Cardiac septum (tissue), 1 donor: ENCODE measurements around the gene CAVIN3. TPM values are rescaled to one million over a fixed set of nuclear protein-coding genes. Genes with fewer than 3 reads are reported as not detected.
A peak's percentile ranks its signal among the peaks of the same experiment; 100 is the strongest.

Experiments
- DNase-seq: peaks from one replicate; pipeline ENCODE4 v3.0.0-alpha.2; 2020; ENCODE audit warnings: low spot score
- intact Hi-C: fragments of 100-400 bp; cut with DNase I; formaldehyde crosslinking; loops from one replicate; pipeline ENCODE4 v1.14.0; 2022
- long read RNA-seq: library from polyadenylated mRNA; unstranded; transcript quantifications from one replicate; pipeline ENCODE4 v2.0.0, GENCODE V29; 2021
- total RNA-seq: library from RNA; stranded (reverse); fragmentation: NEBNext Ultra II Directional; extraction: Animal tissue kit (Norgen Biotek cat#: 25700); gene quantifications from one replicate; pipeline ENCODE4 v1.2.1, GENCODE V29; 2021
- donor health status: DM: no; HTN: no; CAD: no.

Gene CAVIN3
- 77.6 TPM for total RNA-seq
- long read RNA-seq, transcript CAVIN3-201 (2 exons, 1,174 nt): major isoform, 120 of 131 reads
- long read RNA-seq, partial matches to known transcripts: 0 of 131 reads
- long read RNA-seq, other reads (novel, unspliced or antisense): 6 of 131 reads

DNA sequence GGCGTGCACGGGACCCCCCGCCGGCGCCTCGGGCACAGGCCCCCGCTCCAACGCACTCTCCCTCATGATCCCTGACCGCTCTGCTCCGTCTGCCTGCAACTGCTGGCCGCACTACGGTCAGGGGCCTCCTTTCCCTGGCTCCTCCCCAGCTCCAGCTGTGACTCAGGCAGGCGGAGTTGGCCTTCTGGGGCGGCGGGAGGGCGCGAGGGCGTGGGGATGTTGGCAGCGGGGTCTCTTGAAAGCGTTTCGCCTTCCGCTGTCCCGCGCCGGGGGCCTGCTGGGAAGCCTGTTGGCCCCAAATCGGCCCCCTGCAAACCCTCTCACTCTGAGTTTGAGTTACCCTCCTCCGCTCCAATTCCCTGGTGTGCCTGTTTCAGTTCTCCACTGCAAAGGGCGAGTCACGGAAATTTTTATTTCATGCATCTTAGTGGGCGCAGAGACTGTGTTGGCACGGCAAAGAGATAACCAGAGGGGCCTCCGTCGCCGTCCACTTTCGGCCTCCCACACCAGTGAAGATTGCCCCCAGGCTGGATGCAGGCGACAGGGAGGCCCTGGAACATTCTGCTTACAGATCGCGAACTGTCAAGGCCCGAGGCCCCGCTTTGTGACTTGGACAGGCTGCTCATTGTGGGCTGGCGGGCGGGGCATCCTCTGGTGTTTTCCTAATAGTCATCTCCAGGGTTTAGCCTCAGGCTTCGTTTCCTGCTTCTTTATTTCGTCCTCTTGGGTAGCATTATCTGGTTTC is at the start of gene CAVIN3:
Gene CAVIN3, minus strand, starts transcription at position 91 of the 745 bp plus-strand sequence. Its CDS starts 25 bp downstream, at position 66.
- intact Hi-C loops: no loop called here

GRCh38 chr11:6365659-6366058 is 45.4 kb upstream of the CAVIN3 start:
- no peak for DNase-seq
- intact Hi-C loops: no loop called here

More for the DNA sequence above, at the start of gene CAVIN3:
- DNase-seq: peak; percentile 93

GRCh38 chr11:6362873-6363678 is 42.8 kb upstream of the CAVIN3 start:
- peak; percentile 89 for DNase-seq
- intact Hi-C loops: loop anchor here (1.0 to 5.0 kb wide), 2 partner anchors 44 to 341 kb away; no protein-coding TSS in a partner anchor

DNA sequence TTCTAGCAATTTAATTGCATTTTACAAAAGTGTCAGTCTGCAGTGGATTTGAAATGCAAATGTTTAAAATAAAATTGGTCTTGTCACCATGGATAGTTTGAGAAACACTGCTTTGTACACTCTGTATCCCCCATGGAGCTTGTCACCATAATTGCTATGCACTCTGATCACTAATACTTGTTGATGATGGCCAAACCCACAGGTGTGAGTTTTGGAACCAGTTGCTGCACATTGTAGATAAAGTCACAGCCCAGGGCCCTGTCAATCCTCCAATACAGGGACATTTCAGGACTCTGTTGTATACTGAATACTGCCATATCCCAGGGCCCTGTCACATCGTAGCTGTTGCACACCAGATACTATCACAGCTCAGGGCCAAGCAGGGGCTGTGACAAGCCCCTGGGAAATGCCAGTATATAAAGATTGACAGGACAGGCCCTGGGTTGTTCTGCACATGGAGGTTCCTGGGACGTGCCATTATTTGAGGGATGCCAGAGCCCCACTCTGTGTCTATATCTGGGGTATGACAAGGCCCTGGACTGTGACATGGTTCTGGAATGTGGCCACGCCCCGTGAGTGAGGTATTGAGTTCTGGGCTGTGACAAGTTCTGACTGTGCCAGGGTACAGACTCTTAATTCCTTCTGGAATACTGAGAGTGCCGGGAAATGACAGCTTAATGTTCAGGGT is 42.0 kb upstream of the CAVIN3 start:
- peak; percentile 90 for DNase-seq
- intact Hi-C loops: loop anchor here (1.0 to 5.0 kb wide), 2 partner anchors 43 to 340 kb away; no protein-coding TSS in a partner anchor

DNA sequence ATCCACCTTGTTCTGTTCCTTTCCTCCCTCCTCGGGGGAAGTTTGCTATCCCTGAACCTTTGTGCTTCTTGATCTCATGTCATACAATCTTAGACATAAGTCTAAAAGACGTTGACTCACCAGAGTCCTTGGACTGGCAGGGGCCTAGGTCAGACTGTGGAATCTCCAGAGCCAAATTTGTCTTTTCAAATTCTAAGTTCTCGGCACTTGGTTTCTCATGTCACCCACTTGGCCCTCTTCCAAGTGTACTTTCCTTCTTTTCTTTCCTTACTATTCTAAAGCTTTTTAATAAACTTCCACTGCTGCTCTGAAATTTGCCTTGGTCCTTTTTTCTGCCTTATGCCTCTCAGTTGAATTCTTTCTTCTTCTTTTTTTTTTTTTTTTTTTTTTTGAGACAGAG is 39.9 kb upstream of the CAVIN3 start:
- DNase-seq: no peak
- intact Hi-C loops: loop anchor here (5.0 kb wide), 1 partner anchor 338 kb away; no protein-coding TSS in a partner anchor

GRCh38 chr11:6357222-6357621 is 36.9 kb upstream of the CAVIN3 start:
- intact Hi-C loops: no loop called here
- no peak for DNase-seq

DNA sequence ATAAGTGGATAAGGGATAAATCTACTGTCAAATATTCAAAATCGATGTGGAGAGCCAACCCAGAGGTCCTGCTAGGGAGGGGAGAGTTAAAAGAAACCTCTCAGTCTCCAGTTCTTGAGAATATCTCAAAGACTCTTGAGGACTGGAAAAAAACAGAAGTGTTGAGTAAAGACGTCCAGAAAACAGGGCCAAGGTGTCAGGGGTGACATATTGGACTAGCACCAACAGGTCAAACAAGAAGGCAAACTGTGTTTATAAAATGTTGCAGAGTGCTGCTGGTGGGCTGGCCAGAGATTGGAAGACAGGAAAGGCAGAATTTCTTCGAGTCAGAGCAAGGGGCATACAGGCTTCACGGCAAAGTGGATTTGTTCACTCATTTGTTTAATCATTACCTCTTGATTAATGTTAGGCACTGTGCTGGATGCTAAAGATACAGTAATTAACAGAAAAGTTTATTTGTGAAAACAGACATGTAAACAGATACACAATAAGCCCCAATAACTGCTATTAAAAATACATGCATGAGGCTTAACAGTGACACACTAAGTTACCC is 36.3 kb upstream of the CAVIN3 start:
- intact Hi-C loops: no loop called here
- DNase-seq: no peak

DNA sequence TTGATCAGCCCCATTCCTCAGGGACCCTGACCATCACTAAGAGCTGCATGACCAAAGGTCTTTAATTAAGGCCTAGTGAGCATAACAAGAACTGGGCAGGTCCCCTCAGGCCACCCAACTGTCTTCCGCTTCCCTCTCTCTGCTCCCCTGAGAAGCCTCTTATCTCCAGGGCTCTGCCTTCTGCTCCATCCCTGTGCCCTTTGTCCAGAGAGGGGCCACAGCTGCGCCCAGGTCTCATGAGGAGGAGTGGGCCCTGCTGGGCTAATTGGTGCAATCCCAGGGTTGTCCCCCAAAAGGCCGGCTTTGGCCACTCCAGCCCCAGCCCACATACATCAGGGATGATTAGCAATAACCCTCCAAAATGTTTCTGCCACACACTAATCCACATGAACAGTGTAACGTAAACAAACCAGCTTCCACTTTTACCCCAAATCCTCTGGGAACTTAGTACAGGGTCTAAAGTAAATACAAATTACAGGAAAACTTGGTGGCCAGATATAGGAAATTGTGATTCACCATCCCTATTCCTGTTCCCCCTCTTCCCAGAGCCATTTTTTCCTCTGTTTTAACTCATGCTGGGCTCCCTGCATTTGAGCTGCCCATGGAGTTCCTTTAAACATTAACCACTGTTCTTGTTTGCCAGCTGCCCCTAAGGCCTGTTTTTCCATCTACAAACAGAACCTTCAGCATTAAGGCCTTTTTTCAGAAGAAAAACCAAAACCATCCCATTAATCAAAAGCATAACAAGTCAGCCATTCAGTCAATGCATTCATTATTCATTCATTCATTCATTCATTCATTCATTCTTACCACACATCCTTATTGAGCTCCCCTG is 34.6 kb upstream of the CAVIN3 start:
- intact Hi-C loops: no loop called here
- DNase-seq: no peak

- intact Hi-C loops: loop anchor here (2.0 kb wide), 1 partner anchor 103 kb away; no protein-coding TSS in a partner anchor
- DNase-seq: no peak
Observed at GRCh38 chr11:6353367-6353987, 33.2 kb upstream of the CAVIN3 start.

DNA sequence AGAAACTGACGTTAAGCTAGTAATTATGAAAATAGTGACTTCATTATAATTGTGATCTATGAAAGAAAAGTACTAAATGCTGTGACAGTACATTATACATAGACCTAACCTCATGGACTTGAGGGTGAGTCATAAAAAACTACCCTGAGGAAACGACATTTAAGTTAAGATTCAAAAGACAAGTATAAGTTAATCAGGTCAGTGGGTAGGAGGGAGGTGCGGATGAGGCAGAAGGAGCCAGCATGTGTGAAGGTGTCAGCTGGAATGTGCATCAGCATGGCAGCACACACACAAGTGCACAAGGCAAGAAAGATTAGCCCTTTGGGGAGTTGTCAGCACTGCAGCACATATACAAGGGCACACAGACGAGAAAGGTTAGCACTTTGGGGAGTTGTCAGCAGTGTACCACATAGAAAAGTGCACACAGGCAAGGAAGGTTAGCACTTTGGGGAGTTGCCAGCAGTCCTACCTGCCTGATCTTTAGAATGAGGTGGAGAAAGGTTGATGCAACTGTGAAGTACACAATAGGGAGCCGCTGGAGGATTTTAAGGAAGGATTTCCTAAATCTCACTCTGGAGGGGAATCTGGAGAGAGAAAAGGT is 31.6 kb upstream of the CAVIN3 start:
- intact Hi-C loops: loop anchor here (2.0 kb wide), 1 partner anchor 101 kb away; no protein-coding TSS in a partner anchor
- DNase-seq: no peak

- intact Hi-C loops: no loop called here
- no peak for DNase-seq
Observed at GRCh38 chr11:6350486-6350885, 30.2 kb upstream of the CAVIN3 start.

- no peak for DNase-seq
- intact Hi-C loops: no loop called here
Observed at GRCh38 chr11:6350043-6350442, 29.7 kb upstream of the CAVIN3 start.

GRCh38 chr11:6345366-6345765 is 25.1 kb upstream of the CAVIN3 start:
- DNase-seq: no peak
- intact Hi-C loops: no loop called here

GRCh38 chr11:6336293-6336692 is 16.0 kb upstream of the CAVIN3 start:
- intact Hi-C loops: no loop called here
- DNase-seq: no peak

DNA sequence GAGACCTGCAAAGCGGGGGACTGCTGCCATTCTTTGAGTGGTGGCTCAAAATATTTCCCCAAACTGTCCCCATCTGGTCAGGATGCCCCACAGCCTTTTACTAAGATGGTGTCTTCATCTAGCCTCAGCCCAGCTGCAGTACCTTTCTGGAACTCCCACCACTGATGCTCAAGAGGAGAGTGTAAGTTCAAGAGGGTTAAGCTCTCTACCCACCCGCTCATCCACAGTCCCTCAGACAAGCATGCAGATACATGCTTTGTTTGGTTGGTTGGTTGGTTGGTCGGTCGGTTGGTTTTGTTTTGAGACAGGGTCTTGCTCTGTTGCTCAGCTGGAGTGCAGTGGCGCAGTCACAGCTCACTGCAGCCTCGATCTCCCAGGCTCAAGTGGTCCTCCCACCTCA is 14.5 kb upstream of the CAVIN3 start:
- no peak for DNase-seq
- intact Hi-C loops: no loop called here

GRCh38 chr11:6333095-6333494 is 12.8 kb upstream of the CAVIN3 start:
- intact Hi-C loops: no loop called here
- DNase-seq: no peak

- no peak for DNase-seq
- intact Hi-C loops: no loop called here
Observed at GRCh38 chr11:6332066-6332465, 11.8 kb upstream of the CAVIN3 start.

- no peak for DNase-seq
- intact Hi-C loops: no loop called here
Observed at GRCh38 chr11:6328321-6328720, 8.0 kb upstream of the CAVIN3 start.
